H1 (cell line): ENCODE results near the gene NIPAL3. TPM values are rescaled to one million over a fixed set of nuclear protein-coding genes. Genes with fewer than 3 reads are reported as not detected.

Source experiments
- CBX8 ChIP-seq: fragments of 300-800, 300-1000 bp; sonication (generic); IDR thresholded peaks from 2 replicates; pipeline ENCODE4 v1.7.1; 2016; ENCODE audit warnings: low read depth, low read length, borderline replicate concordance
- CEBPB ChIP-seq: IDR thresholded peaks from 2 replicates; pipeline ENCODE4 v1.6.1; 2012; ENCODE audit warnings: low read depth, low read length
- EP300 ChIP-seq, 2 experiments: IDR thresholded peaks; 1 replicate in 1 of 2; 2 replicates in 1 of 2; pipeline ENCODE4 v1.6.1; 2011 to 2012; ENCODE audit warnings: low read depth in 2 of 2, low read length in 2 of 2, mild to moderate bottlenecking in 2 of 2, borderline replicate concordance in 1 of 2, inconsistent platforms in 1 of 2, moderate library complexity in 1 of 2
- GTF2F1 ChIP-seq: IDR thresholded peaks from 2 replicates; pipeline ENCODE4 v1.6.1; 2012; ENCODE audit warnings: low read depth, low read length, improper control_type of control experiment, borderline replicate concordance
- JUND ChIP-seq: IDR thresholded peaks from 2 replicates; pipeline ENCODE4 v1.6.1; 2011; ENCODE audit warnings: mild to moderate bottlenecking, improper control_type of control experiment, low read length
- KDM1A ChIP-seq: fragments of 200-600, 300-600 bp; sonication (generic); IDR thresholded peaks from 2 replicates; pipeline ENCODE4 v1.7.1; 2016; ENCODE audit warnings: mild to moderate bottlenecking, low read length, borderline replicate concordance
- SIN3A ChIP-seq, 2 experiments: IDR thresholded peaks in 1 of 2; conservative IDR thresholded peaks in 1 of 2; 2 replicates each; pipeline ENCODE4 v1.6.1; 2011 to 2012; ENCODE audit warnings: low read length in 2 of 2, improper control_type of control experiment in 1 of 2, low read depth in 1 of 2, mild to moderate bottlenecking in 1 of 2
- SP1 ChIP-seq: IDR thresholded peaks from 2 replicates; pipeline ENCODE4 v1.6.1; 2011; ENCODE audit warnings: low read depth, low read length
- SUZ12 ChIP-seq: fragments of 200-600 bp; sonication (generic); IDR thresholded peaks from 2 replicates; pipeline ENCODE4 v1.6.1; 2012; ENCODE audit warnings: mild to moderate bottlenecking, inconsistent platforms, low read length, moderate library complexity, mixed read lengths
- TCF12 ChIP-seq: IDR thresholded peaks from 2 replicates; pipeline ENCODE4 v1.6.1; 2011; ENCODE audit warnings: low read depth, mild to moderate bottlenecking, low read length
- TEAD4 ChIP-seq: IDR thresholded peaks from 2 replicates; pipeline ENCODE4 v1.6.1; 2012; ENCODE audit warnings: low read depth, low read length, inconsistent platforms, mixed read lengths
- polyA plus RNA-seq, 7 experiments: library from polyadenylated mRNA; depleted of rRNA in 3 of 7; stranded (reverse) in 5 of 7; unstranded in 2 of 7; fragments of >200 nt in 5 of 7; fragments of 200-250 nt in 2 of 7; gene quantifications; 1 replicate in 5 of 7; 2 replicates in 1 of 7; 4 replicates in 1 of 7; pipeline versions ENCODE4 v1.2.1 to v1.2.3, GENCODE V29; 2011 to 2013; ENCODE audit warnings: missing spikeins in 2 of 7, mixed read lengths in 2 of 7
- total RNA-seq: library from RNA; stranded (reverse); fragmentation: NEBNext Ultra II Directional; extraction: Animal tissue kit (Norgen Biotek cat#: 25700); gene quantifications from 2 replicates; pipeline ENCODE4 v1.2.1, GENCODE V29; 2021

The NIPAL3 gene
- total and polyA plus RNA-seq, 2 of the 8 experiments (the other 6 are each of a cell fraction or from before 2014, with no cell fraction given), result 8.8 to 11.0 TPM

GRCh38 chr1:24415910-24416665, 486 bp downstream of the NIPAL3 start (continued):
- TF ChIP-seq SUZ12 (no peak), CBX8 (no peak), SIN3A (conservative IDR thresholded peaks at IDR 0.05 in 1 of 2, IDR thresholded peaks at IDR 0.05 in 1 of 2; ENCODE audit: low read depth in 1 of 2, low read length in 2 of 2) (no peak), SP1 (no peak), KDM1A (no peak), EP300 (IDR thresholded peaks at IDR 0.05; ENCODE audit: borderline replicate concordance in 1 of 2, low read depth in 2 of 2, low read length in 2 of 2) (no peak), JUND (no peak), GTF2F1 (no peak), TCF12 (no peak), TEAD4 (no peak), CEBPB (no peak)
